GM12891 (cell line): Measurements from ENCODE around the gene FHAD1.

Experiments used
- PAX5 ChIP-seq: IDR thresholded peaks from 2 replicates; pipeline ENCODE4 v1.6.1; 2011; ENCODE audit warnings: low read length, moderate library complexity, mild to moderate bottlenecking; ENCODE audit not compliant: insufficient read depth, severe bottlenecking
- POLR2A ChIP-seq: IDR thresholded peaks from 2 replicates; pipeline ENCODE4 v1.6.1; 2011; ENCODE audit warnings: low read depth, low read length, control low read depth
- POLR2AphosphoS5 ChIP-seq: IDR thresholded peaks from 2 replicates; pipeline ENCODE4 v1.6.1; 2011; ENCODE audit warnings: low read depth, low read length, control low read depth
- POU2F2 ChIP-seq: IDR thresholded peaks from 2 replicates; pipeline ENCODE4 v1.6.1; 2011; ENCODE audit warnings: low read depth, mild to moderate bottlenecking, control low read depth, low read length, moderate library complexity
- SPI1 ChIP-seq: IDR thresholded peaks from 2 replicates; pipeline ENCODE4 v1.6.1; 2011; ENCODE audit warnings: low read depth, low read length, control low read depth
- TAF1 ChIP-seq: IDR thresholded peaks from 2 replicates; pipeline ENCODE4 v1.6.1; 2011; ENCODE audit warnings: low read depth, low read length, control low read depth

GRCh38 chr1:15364740-15365139 lies 117.7 kb downstream of the FHAD1 start:
- TF ChIP-seq POLR2AphosphoS5 (no peak), POLR2A (no peak), TAF1 (no peak), PAX5 (no peak), SPI1 (no peak), POU2F2 (no peak)
